ENCODE data around the gene RERE. TPM values are rescaled to one million over a fixed set of nuclear protein-coding genes. Genes with fewer than 3 reads are reported as not detected.

Gene RERE
- total RNA-seq, 1 experiment from 2014 or later: 55.2 TPM

GRCh38 chr1:8358241-8358896 lies 459.1 kb downstream of the RERE start:
- no peaks in the 10 kb centered on the region for H3K9me2 ChIP-seq (replicated peaks; ENCODE audit: insufficient read depth, low read length)
- H3K9ac ChIP-seq (ENCODE audit: low read length): no peak overlapping the region
- no peaks in the 10 kb centered on the region for H3K9me3 ChIP-seq (ENCODE audit: low read length)
- no peak overlapping the region for H3K27ac ChIP-seq (ENCODE audit: low read length)
- no peaks in the 10 kb centered on the region for H3K27me3 ChIP-seq (ENCODE audit: low read length)
- 0 out of 2 replicates have a peak, but pooled peaks cover under 1% of the 10 kb centered on the region for H3K79me2 ChIP-seq (ENCODE audit: low read length)
- H3K4me3 ChIP-seq (ENCODE audit: low read length): no peak overlapping the region
- peaks cover 34% of the 10 kb centered on the region for H3K36me3 ChIP-seq (ENCODE audit: insufficient read depth, low read length)
- H4K20me1 ChIP-seq (ENCODE audit: insufficient read depth, low read depth, low read length): peaks cover 51% of the 10 kb centered on the region
- no peaks in the 10 kb centered on the region for H3K4me1 ChIP-seq (ENCODE audit: low read length)
- no peak overlapping the region for H2AFZ ChIP-seq (ENCODE audit: low read length)
- DNase-seq: no peak
- no peak overlapping the region for H3K4me2 ChIP-seq (ENCODE audit: low read depth, low read length, poor library complexity, severe bottlenecking)

GRCh38 chr1:8357329-8358101 lies 459.9 kb downstream of the RERE start:
- peaks cover 46% of the 10 kb centered on the region for H4K20me1 ChIP-seq (ENCODE audit: insufficient read depth, low read depth, low read length)
- no peak overlapping the region for H3K27ac ChIP-seq (ENCODE audit: low read length)
- H3K9ac ChIP-seq (ENCODE audit: low read length): no peak overlapping the region
- H3K9me3 ChIP-seq (ENCODE audit: low read length): no peaks in the 10 kb centered on the region
- no peaks in the 10 kb centered on the region for H3K9me2 ChIP-seq (replicated peaks; ENCODE audit: insufficient read depth, low read length)
- H2AFZ ChIP-seq (ENCODE audit: low read length): no peak overlapping the region
- no peak overlapping the region for H3K4me3 ChIP-seq (ENCODE audit: low read length)
- H3K4me1 ChIP-seq (ENCODE audit: low read length): no peaks in the 10 kb centered on the region
- no peak overlapping the region for H3K4me2 ChIP-seq (ENCODE audit: low read depth, low read length, poor library complexity, severe bottlenecking)
- H3K79me2 ChIP-seq (ENCODE audit: low read length): no peaks in the 10 kb centered on the region
- H3K36me3 ChIP-seq (ENCODE audit: insufficient read depth, low read length): peaks cover 29% of the 10 kb centered on the region
- DNase-seq: no peak
- no peaks in the 10 kb centered on the region for H3K27me3 ChIP-seq (ENCODE audit: low read length)

GRCh38 chr1:8356256-8357209 lies 460.9 kb downstream of the RERE start:
- peaks cover 23% of the 10 kb centered on the region for H3K36me3 ChIP-seq (ENCODE audit: insufficient read depth, low read length)
- H4K20me1 ChIP-seq (ENCODE audit: insufficient read depth, low read depth, low read length): peaks cover 45% of the 10 kb centered on the region; the same call in 1 of the 2 replicates
- DNase-seq: no peak
- H3K9me2 ChIP-seq (replicated peaks; ENCODE audit: insufficient read depth, low read length): no peaks in the 10 kb centered on the region
- H3K4me1 ChIP-seq (ENCODE audit: low read length): no peaks in the 10 kb centered on the region
- H3K9me3 ChIP-seq (ENCODE audit: low read length): no peaks in the 10 kb centered on the region
- no peaks in the 10 kb centered on the region for H3K79me2 ChIP-seq (ENCODE audit: low read length)
- H3K9ac ChIP-seq (ENCODE audit: low read length): no peak overlapping the region
- no peaks in the 10 kb centered on the region for H3K27me3 ChIP-seq (ENCODE audit: low read length)
- H3K27ac ChIP-seq (ENCODE audit: low read length): no peak overlapping the region
- H2AFZ ChIP-seq (ENCODE audit: low read length): no peak overlapping the region
- no peak overlapping the region for H3K4me2 ChIP-seq (ENCODE audit: low read depth, low read length, poor library complexity, severe bottlenecking)
- H3K4me3 ChIP-seq (ENCODE audit: low read length): no peak overlapping the region

GRCh38 chr1:8355439-8356255 lies 461.8 kb downstream of the RERE start:
- no peak for DNase-seq
- Histone ChIP-seq H3K79me2 (ENCODE audit: low read length) (no peaks in the 10 kb centered on the region), H3K4me2 (ENCODE audit: low read depth, low read length, poor library complexity, severe bottlenecking) (no peak overlapping the region), H3K36me3 (ENCODE audit: insufficient read depth, low read length) (peaks cover 18% of the 10 kb centered on the region), H3K9ac (ENCODE audit: low read length) (no peak overlapping the region), H3K4me3 (ENCODE audit: low read length) (no peak overlapping the region), H3K9me2 (replicated peaks; ENCODE audit: insufficient read depth, low read length) (no peaks in the 10 kb centered on the region), H3K9me3 (ENCODE audit: low read length) (no peaks in the 10 kb centered on the region), H2AFZ (ENCODE audit: low read length) (no peak overlapping the region), H3K27ac (ENCODE audit: low read length) (no peak overlapping the region), H3K4me1 (ENCODE audit: low read length) (no peaks in the 10 kb centered on the region), H4K20me1 (ENCODE audit: insufficient read depth, low read depth, low read length) (peaks cover 45% of the 10 kb centered on the region; the same call in 1 of the 2 replicates), H3K27me3 (ENCODE audit: low read length) (no peaks in the 10 kb centered on the region)

- peaks cover 18% of the 10 kb centered on the region for H3K36me3 ChIP-seq (ENCODE audit: insufficient read depth, low read length)
- H3K27me3 ChIP-seq (ENCODE audit: low read length): no peaks in the 10 kb centered on the region
- H3K9me2 ChIP-seq (replicated peaks; ENCODE audit: insufficient read depth, low read length): no peaks in the 10 kb centered on the region
- no peak overlapping the region for H3K4me3 ChIP-seq (ENCODE audit: low read length)
- no peak for DNase-seq
- no peak overlapping the region for H2AFZ ChIP-seq (ENCODE audit: low read length)
- peaks cover 47% of the 10 kb centered on the region; the same call in 1 of the 2 replicates for H4K20me1 ChIP-seq (ENCODE audit: insufficient read depth, low read depth, low read length)
- H3K4me1 ChIP-seq (ENCODE audit: low read length): no peaks in the 10 kb centered on the region
- H3K79me2 ChIP-seq (ENCODE audit: low read length): no peaks in the 10 kb centered on the region
- no peak overlapping the region for H3K9ac ChIP-seq (ENCODE audit: low read length)
- no peak overlapping the region for H3K27ac ChIP-seq (ENCODE audit: low read length)
- no peak overlapping the region for H3K4me2 ChIP-seq (ENCODE audit: low read depth, low read length, poor library complexity, severe bottlenecking)
- no peaks in the 10 kb centered on the region for H3K9me3 ChIP-seq (ENCODE audit: low read length)
Observed at GRCh38 chr1:8354038-8354437, 463.4 kb downstream of the RERE start.

GRCh38 chr1:8352886-8353785 lies 464.3 kb downstream of the RERE start:
- Histone ChIP-seq H3K27me3 (ENCODE audit: low read length) (no peaks in the 10 kb centered on the region), H4K20me1 (ENCODE audit: insufficient read depth, low read depth, low read length) (peaks cover 40% of the 10 kb centered on the region; the same call in 1 of the 2 replicates), H2AFZ (ENCODE audit: low read length) (no peak overlapping the region), H3K4me1 (ENCODE audit: low read length) (no peaks in the 10 kb centered on the region), H3K27ac (ENCODE audit: low read length) (no peak overlapping the region), H3K9me2 (replicated peaks; ENCODE audit: insufficient read depth, low read length) (no peaks in the 10 kb centered on the region), H3K9ac (ENCODE audit: low read length) (no peak overlapping the region), H3K9me3 (ENCODE audit: low read length) (no peaks in the 10 kb centered on the region), H3K4me3 (ENCODE audit: low read length) (no peak overlapping the region), H3K4me2 (ENCODE audit: low read depth, low read length, poor library complexity, severe bottlenecking) (no peak overlapping the region), H3K79me2 (ENCODE audit: low read length) (no peaks in the 10 kb centered on the region), H3K36me3 (ENCODE audit: insufficient read depth, low read length) (peaks cover 17% of the 10 kb centered on the region)
- DNase-seq: no peak

GRCh38 chr1:8352471-8352845 lies 465.0 kb downstream of the RERE start:
- peaks cover 37% of the 10 kb centered on the region; the same call in 1 of the 2 replicates for H4K20me1 ChIP-seq (ENCODE audit: insufficient read depth, low read depth, low read length)
- DNase-seq: no peak

More at GRCh38 chr1:8352471-8352845, 465.0 kb downstream of the RERE start:
- Histone ChIP-seq H3K27me3 (ENCODE audit: low read length) (no peaks in the 10 kb centered on the region), H3K79me2 (ENCODE audit: low read length) (no peaks in the 10 kb centered on the region), H3K9me3 (ENCODE audit: low read length) (no peaks in the 10 kb centered on the region), H2AFZ (ENCODE audit: low read length) (no peak overlapping the region), H3K9ac (ENCODE audit: low read length) (no peak overlapping the region), H3K9me2 (replicated peaks; ENCODE audit: insufficient read depth, low read length) (no peaks in the 10 kb centered on the region), H3K4me3 (ENCODE audit: low read length) (no peak overlapping the region), H3K4me2 (ENCODE audit: low read depth, low read length, poor library complexity, severe bottlenecking) (no peak overlapping the region), H3K36me3 (ENCODE audit: insufficient read depth, low read length) (peaks cover 11% of the 10 kb centered on the region), H3K27ac (ENCODE audit: low read length) (no peak overlapping the region), H3K4me1 (ENCODE audit: low read length) (no peaks in the 10 kb centered on the region)

All from Karpas-422 (cell line).